Activated naive CD8-positive, alpha-beta T cell treated with anti-CD3 and anti-CD28 coated beads, Interleukin-2, amount 10 ng/mL, durations not matched to agents 7 days and 5 days (primary cell): ENCODE data around the gene RERG. TPM values are rescaled to one million over a fixed set of nuclear protein-coding genes. Genes with fewer than 3 reads are reported as not detected.
"Not testable (repeated sequence)": the region's sequence is repeated elsewhere in the genome, so short reads cannot be mapped to it uniquely, and the experiment has no call there.

Experiments used
- ATAC-seq: fragments of 150-1000 bp; cut with Tn5 transposase; one replicate; pipeline ENCODE4 v1.10.0; 2021; ENCODE audit warnings: low read depth, moderate library complexity
- POLR2A ChIA-PET: fragments of 350-600 bp; sonication (Branson Sonifier 250); formaldehyde crosslinking; loops from one replicate; lab custom pipeline; 2021; ENCODE audit warnings: antibody characterized with exemption; lab: Charles Lee
- DNase-seq: peaks from one replicate; pipeline ENCODE4 v3.0.0; 2021
- H3K27ac Mint-ChIP-seq: one replicate; pipeline ENCODE4 v1.8.0; 2022; ENCODE audit warnings: mild to moderate bottlenecking, mixed read lengths
- H3K27me3 Mint-ChIP-seq: one replicate; pipeline ENCODE4 v1.8.0; 2022; ENCODE audit warnings: mild to moderate bottlenecking, moderate library complexity, mixed read lengths
- H3K36me3 Mint-ChIP-seq: one replicate; pipeline ENCODE4 v1.8.0; 2021; ENCODE audit warnings: mild to moderate bottlenecking, mixed read lengths
- H3K4me1 Mint-ChIP-seq: one replicate; pipeline ENCODE4 v1.8.0; 2021; ENCODE audit warnings: mixed read lengths
- H3K4me3 Mint-ChIP-seq: one replicate; pipeline ENCODE4 v1.8.0; 2022; ENCODE audit warnings: mild to moderate bottlenecking, moderate library complexity, mixed read lengths
- H3K9me3 Mint-ChIP-seq: one replicate; pipeline ENCODE4 v1.8.0; 2021; ENCODE audit warnings: mixed read lengths
- total RNA-seq, 2 experiments: library from RNA; stranded (reverse); gene quantifications; one replicate each; pipeline ENCODE4 v1.2.3, GENCODE V29; 2021

Gene RERG
- total RNA-seq, 2 experiments from 2014 or later, result not detected

- no peaks in the 10 kb centered on the region for H3K4me1 Mint-ChIP-seq
- no peaks in the 10 kb centered on the region for H3K36me3 Mint-ChIP-seq
These were observed 10.3 kb upstream of the RERG start for GRCh38 chr12:15231493-15231892.

DNA sequence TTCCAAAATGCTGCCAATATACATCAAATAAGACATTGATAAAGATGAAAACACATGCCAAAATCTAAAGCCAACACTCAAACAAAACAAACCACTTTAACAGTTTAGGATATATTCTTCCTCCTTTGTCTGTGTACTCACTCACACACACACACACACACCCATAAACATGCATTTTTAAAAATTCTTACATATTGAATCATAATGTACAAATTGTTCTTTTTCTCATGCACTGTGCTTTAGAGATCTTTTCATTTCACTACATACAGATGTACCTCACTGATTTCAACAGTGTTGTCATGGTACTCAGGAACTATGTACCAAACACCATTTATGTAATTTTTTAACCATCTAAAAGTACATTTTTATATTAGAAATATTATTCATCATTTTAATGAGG lies 9.5 kb upstream of the RERG start:
- Mint-ChIP-seq H3K4me1 (peaks cover 2% of the 10 kb centered on the region), H3K9me3 (no peaks in the 10 kb centered on the region), H3K4me3 (no peak overlapping the region), H3K36me3 (no peaks in the 10 kb centered on the region), H3K27me3 (peaks cover 40% of the 10 kb centered on the region), H3K27ac (no peak overlapping the region)
- no peak for ATAC-seq
- POLR2A ChIA-PET, result no interaction called here
- DNase-seq, result no peak

More at GRCh38 chr12:15231493-15231892, 10.3 kb upstream of the RERG start:
- no peak for ATAC-seq
- no peak overlapping the region for H3K4me3 Mint-ChIP-seq
- DNase-seq, result no peak
- no peaks in the 10 kb centered on the region for H3K9me3 Mint-ChIP-seq
- no peak overlapping the region for H3K27ac Mint-ChIP-seq
- POLR2A ChIA-PET, result no interaction called here
- peaks cover 42% of the 10 kb centered on the region for H3K27me3 Mint-ChIP-seq

DNA sequence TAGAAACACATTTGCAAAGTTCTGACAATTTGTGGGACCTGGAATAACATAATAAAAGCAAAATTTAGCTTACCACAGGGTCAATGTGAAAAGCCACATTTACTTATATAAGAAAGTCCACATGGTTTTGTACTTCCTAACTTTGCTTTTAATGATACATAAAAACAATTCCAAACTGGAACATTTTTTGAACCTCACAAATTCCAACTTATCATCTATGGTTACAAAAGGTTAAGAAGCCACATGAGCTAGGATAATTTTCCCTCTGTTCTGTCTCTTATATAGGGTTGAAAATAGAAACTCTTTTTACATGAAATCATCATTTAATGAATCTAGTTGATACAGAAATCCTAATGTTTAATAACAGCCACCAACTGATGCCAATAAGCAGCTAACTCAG lies 8.9 kb upstream of the RERG start:
- POLR2A ChIA-PET, result no interaction called here
- H3K27me3 Mint-ChIP-seq, result peaks cover 43% of the 10 kb centered on the region
- no peak for DNase-seq
- H3K36me3 Mint-ChIP-seq, result no peaks in the 10 kb centered on the region
- no peak overlapping the region for H3K27ac Mint-ChIP-seq
- H3K4me1 Mint-ChIP-seq, result peaks cover 4% of the 10 kb centered on the region
- ATAC-seq, result no peak
- H3K4me3 Mint-ChIP-seq, result no peak overlapping the region
- H3K9me3 Mint-ChIP-seq, result no peaks in the 10 kb centered on the region

DNA sequence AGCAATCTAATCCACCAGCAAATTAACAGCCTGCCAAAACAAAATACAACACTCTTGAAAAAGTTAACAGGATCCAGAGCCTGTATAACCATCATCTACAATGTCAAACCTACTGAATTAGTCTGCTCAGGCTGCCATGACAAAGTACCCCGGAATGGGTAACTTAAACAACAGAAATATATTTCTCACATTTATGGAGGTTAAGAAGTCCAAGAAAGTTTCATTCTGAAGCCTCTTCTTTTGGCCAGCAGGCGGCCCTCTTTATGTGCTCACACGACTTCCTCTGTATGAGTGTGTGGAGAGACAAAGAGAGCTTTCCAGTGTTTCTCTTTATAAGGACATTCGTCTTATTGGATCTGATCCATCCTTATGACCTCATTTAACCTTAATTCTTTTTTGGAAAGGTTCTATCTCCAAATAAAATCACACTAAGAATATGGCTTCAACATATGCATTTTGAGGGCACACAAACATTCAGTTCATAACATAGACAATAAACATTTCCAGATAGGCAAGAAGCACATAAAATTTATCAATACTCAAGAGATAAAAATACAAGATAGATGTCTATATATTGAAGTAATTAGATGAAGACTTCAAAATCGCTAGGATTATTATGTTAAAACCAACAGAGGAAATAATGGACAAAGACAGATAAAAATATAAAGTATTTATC lies 5.9 kb upstream of the RERG start:
- no peaks in the 10 kb centered on the region for H3K9me3 Mint-ChIP-seq
- no peaks in the 10 kb centered on the region for H3K36me3 Mint-ChIP-seq
- ATAC-seq (no peak), DNase-seq (no peak)
- peaks cover 4% of the 10 kb centered on the region for H3K4me1 Mint-ChIP-seq
- H3K4me3 Mint-ChIP-seq, result no peak overlapping the region
- no peak overlapping the region for H3K27ac Mint-ChIP-seq
- POLR2A ChIA-PET, result no interaction called here
- H3K27me3 Mint-ChIP-seq, result peaks cover 45% of the 10 kb centered on the region

DNA sequence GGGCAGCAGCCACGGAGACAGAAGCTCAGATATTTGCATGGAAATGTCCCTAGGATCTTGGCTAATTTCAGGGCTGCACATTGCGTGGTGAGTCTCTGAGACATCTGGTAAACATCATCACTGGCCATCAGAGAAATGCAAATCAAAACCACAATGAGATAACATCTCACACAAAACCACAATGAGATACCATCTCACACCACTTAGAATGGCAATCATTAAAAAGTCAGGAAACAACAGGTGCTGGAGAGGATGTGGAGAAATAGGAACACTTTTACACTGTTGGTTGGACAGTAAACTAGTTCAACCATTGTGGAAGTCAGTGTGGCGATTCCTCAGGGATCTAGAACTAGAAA lies 4.6 kb upstream of the RERG start:
- not testable (repeated sequence) for H3K4me1 Mint-ChIP-seq, H3K36me3 Mint-ChIP-seq

GRCh38 chr12:15225136-15225862 lies 4.1 kb upstream of the RERG start:
- DNase-seq (no peak), ATAC-seq (no peak)
- Mint-ChIP-seq H3K9me3 (no peaks in the 10 kb centered on the region), H3K4me3 (no peak overlapping the region), H3K36me3 (no peaks in the 10 kb centered on the region), H3K27me3 (peaks cover 42% of the 10 kb centered on the region), H3K27ac (no peak overlapping the region), H3K4me1 (peaks cover 6% of the 10 kb centered on the region)
- POLR2A ChIA-PET, result no interaction called here

More for the DNA sequence above, 4.6 kb upstream of the RERG start:
- ATAC-seq, H3K4me3 Mint-ChIP-seq, DNase-seq, H3K9me3 Mint-ChIP-seq, POLR2A ChIA-PET, H3K27ac Mint-ChIP-seq: not testable (repeated sequence)
- peaks cover 41% of the 10 kb centered on the region for H3K27me3 Mint-ChIP-seq

DNA sequence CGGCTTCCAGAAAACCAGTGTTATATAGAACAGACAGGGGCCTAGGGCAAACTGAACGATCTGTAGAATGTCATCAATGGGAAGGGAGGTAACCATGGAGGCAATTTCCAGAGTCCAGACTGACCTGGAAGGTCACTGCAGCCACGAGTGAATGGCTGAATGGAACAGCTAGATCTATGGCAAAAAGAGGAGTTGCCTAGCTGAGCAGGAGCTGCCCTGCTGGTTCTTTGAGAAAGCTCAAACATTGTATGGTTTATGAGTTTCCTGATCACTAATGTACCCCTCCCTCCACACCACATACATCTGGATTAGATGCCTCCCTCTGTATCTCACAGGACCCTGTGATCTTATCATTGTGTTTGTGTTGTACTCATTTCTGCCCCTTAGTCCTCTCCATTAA lies 1.0 kb upstream of the RERG start:
- POLR2A ChIA-PET, result interaction anchor here (0.6 to 1.1 kb wide), 2 partner anchors 226 to 455 kb away, joined by 4 read pairs; no protein-coding TSS in a partner anchor
- H3K4me1 Mint-ChIP-seq, result peaks cover 6% of the 10 kb centered on the region

DNA sequence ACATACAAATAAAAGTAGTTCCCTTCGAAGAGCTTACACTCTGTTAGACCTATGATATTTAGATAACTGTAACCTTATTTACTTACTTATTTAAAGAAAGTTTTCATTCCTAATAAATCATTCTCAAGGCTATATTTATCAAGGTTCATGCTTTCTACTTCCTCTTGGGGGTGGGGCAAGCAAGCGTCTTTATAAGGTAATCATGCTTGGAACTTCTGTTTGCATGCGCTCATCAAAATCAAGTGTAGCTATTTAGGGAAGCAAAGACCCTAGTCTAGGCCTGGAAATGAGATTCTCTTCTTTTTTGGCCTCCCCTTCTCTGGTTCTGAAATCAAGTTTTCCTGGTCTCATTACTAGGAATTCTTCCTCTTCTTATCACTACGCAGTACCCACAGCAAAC lies 766 bp downstream of the RERG start:
- DNase-seq (no peak), ATAC-seq (no peak)
- Mint-ChIP-seq H3K27ac (no peak overlapping the region), H3K9me3 (no peaks in the 10 kb centered on the region), H3K27me3 (peaks cover 36% of the 10 kb centered on the region), H3K4me3 (no peak overlapping the region), H3K4me1 (peaks cover 3% of the 10 kb centered on the region), H3K36me3 (no peaks in the 10 kb centered on the region)
- POLR2A ChIA-PET, result no interaction called here

More for the DNA sequence above, 1.0 kb upstream of the RERG start:
- Mint-ChIP-seq H3K27me3 (peaks cover 33% of the 10 kb centered on the region), H3K4me3 (no peak overlapping the region), H3K9me3 (no peaks in the 10 kb centered on the region), H3K27ac (no peak overlapping the region), H3K36me3 (no peaks in the 10 kb centered on the region)
- ATAC-seq (no peak), DNase-seq (no peak)

DNA sequence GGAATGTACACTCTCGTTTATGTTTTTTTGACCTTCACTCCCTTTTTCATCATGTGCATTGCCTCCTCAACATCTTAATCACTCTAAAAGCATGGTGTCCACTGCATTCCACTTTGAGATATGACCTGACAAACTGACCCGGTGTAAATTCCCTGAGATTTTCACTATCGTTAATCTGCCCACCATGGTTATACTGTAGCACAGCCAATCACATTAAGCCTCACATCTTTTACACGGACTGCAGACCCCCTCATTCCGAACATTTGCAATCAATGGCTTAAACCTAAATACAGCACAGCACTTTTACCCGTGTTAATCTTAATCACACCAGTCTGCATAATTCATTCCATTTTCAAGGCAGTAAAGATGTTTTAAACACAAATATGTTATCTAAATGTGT lies 2.4 kb downstream of the RERG start:
- peaks cover 3% of the 10 kb centered on the region for H3K4me1 Mint-ChIP-seq
- no peaks in the 10 kb centered on the region for H3K36me3 Mint-ChIP-seq
- no peak for DNase-seq
- POLR2A ChIA-PET, result no interaction called here
- H3K9me3 Mint-ChIP-seq, result no peaks in the 10 kb centered on the region
- H3K27me3 Mint-ChIP-seq, result peaks cover 34% of the 10 kb centered on the region
- no peak for ATAC-seq
- no peak overlapping the region for H3K4me3 Mint-ChIP-seq
- H3K27ac Mint-ChIP-seq, result no peak overlapping the region

- POLR2A ChIA-PET, result no interaction called here
- no peak overlapping the region for H3K27ac Mint-ChIP-seq
These were observed 5.0 kb downstream of the RERG start for GRCh38 chr12:15216036-15216889.

DNA sequence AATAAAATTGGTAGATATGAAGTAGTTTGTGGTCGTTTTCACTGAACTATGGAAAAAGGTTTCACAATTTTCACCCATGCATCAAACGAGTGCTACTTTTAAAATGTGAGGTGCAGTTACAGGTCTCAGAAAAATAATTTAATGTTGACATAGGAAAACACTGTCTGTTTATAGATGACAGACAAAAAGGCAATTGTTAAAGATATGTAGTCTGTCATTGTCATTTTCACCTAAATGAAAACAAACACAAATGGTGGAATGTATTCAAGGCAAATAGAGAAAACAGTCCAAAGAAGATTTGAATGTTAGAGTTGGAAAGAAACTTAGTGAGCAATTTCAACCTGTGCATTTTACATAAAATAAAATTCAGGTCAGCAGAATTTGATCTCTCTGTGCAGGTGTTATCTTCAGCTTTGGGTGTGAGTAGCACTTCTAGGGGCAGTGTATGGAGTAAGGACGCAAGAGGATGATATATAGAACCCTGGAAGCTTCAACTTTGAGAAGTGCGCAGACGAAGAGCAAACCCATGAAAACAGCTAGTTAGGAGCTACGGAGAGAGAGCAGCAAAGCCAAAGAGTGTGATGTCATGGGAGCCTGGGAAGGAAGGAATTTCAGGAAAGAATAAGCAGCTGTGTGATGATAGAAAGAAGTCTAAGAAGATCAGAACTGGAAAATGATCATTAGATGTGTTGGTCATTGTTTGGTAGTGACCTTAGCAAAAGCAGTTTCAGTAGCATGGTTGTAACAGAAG lies 6.2 kb downstream of the RERG start:
- Mint-ChIP-seq H3K27me3 (peaks cover 31% of the 10 kb centered on the region), H3K4me3 (no peak overlapping the region), H3K9me3 (no peaks in the 10 kb centered on the region), H3K27ac (no peak overlapping the region), H3K36me3 (no peaks in the 10 kb centered on the region), H3K4me1 (no peaks in the 10 kb centered on the region)
- ATAC-seq (no peak), DNase-seq (no peak)
- POLR2A ChIA-PET, result no interaction called here

More at GRCh38 chr12:15216036-15216889, 5.0 kb downstream of the RERG start:
- Mint-ChIP-seq H3K4me1 (peaks cover 3% of the 10 kb centered on the region), H3K4me3 (no peak overlapping the region), H3K9me3 (no peaks in the 10 kb centered on the region), H3K36me3 (no peaks in the 10 kb centered on the region), H3K27me3 (peaks cover 29% of the 10 kb centered on the region)
- DNase-seq (no peak), ATAC-seq (no peak)

DNA sequence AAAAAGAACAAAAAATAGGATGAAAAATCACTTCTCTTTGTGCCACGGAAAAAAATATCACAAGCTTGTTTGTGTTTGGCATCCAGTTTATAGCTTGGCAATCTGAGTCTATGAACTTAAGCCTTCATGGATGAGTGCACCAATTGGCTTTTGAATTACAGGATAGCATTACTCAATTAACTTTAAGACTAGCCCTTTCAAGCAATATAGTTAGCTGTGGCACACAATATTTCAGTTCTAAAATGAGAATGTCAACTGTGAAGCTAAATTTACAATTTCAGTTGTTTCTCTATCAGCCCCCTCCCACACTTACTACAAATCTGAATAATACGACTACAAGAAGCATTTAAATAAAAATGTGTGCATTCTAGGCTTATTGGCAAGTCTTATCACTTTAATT lies 8.3 kb downstream of the RERG start:
- H3K4me3 Mint-ChIP-seq, result no peak overlapping the region
- peaks cover 42% of the 10 kb centered on the region for H3K27me3 Mint-ChIP-seq
- no peak for DNase-seq
- POLR2A ChIA-PET, result no interaction called here
- no peak overlapping the region for H3K27ac Mint-ChIP-seq
- no peaks in the 10 kb centered on the region for H3K36me3 Mint-ChIP-seq
- no peaks in the 10 kb centered on the region for H3K9me3 Mint-ChIP-seq
- no peaks in the 10 kb centered on the region for H3K4me1 Mint-ChIP-seq
- ATAC-seq, result no peak

GRCh38 chr12:15209782-15210181 lies 11.4 kb downstream of the RERG start:
- H3K27me3 Mint-ChIP-seq, result peaks cover 32% of the 10 kb centered on the region
- POLR2A ChIA-PET, result no interaction called here
- no peaks in the 10 kb centered on the region for H3K9me3 Mint-ChIP-seq
- DNase-seq (no peak), ATAC-seq (no peak)
- H3K27ac Mint-ChIP-seq, result no peak overlapping the region
- no peaks in the 10 kb centered on the region for H3K36me3 Mint-ChIP-seq
- no peaks in the 10 kb centered on the region for H3K4me1 Mint-ChIP-seq
- H3K4me3 Mint-ChIP-seq, result no peak overlapping the region
